HG03159 (cell line): ENCODE data around the gene MPO.

Source experiments
- ATAC-seq: cut with Tn5 transposase; IDR thresholded peaks from one replicate; pipeline ENCODE4 v1.9.1; 2021; ENCODE audit warnings: mild to moderate bottlenecking, moderate library complexity; ENCODE audit not compliant: unreplicated experiment

Gene MPO

DNA sequence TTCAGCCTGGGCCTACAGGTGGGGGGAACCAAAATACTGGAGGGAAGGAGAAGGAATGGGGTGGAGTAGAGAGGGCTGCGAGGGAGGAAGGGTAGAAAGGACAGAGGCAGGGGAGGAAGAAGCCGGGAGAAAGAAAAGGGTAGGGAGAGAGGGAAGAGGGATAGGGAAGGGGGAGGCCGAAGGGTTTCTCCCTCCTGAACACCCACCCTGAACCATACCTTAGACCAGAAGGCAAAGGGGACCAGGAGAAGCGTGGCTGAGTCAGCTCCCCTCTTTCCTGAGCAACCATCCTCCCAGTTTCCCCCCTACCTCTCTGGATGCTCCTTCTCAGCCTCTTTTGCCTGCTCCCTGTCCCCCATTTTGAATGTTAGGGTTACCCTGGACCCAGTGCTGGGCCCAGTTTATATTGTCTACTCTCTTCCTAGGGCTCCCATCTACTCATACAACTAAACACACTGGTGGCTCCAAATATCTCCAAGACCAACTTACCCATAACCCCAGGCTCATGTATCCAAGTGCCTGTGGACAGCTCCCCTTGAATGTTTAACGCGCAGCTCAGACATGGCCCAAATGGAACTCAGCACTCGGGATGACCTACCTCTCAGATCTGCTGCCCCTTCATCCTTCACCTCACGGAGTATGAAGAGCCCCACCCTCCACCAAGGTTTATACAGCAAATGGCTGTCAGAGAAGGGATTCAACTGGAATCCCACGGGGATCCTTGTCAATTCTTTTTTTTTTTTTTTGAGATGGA is 40.0 kb upstream of the MPO start:
- ATAC-seq = no peak

- no peak for ATAC-seq
Measured at GRCh38 chr17:58320163-58320558, 39.4 kb upstream of the MPO start.

DNA sequence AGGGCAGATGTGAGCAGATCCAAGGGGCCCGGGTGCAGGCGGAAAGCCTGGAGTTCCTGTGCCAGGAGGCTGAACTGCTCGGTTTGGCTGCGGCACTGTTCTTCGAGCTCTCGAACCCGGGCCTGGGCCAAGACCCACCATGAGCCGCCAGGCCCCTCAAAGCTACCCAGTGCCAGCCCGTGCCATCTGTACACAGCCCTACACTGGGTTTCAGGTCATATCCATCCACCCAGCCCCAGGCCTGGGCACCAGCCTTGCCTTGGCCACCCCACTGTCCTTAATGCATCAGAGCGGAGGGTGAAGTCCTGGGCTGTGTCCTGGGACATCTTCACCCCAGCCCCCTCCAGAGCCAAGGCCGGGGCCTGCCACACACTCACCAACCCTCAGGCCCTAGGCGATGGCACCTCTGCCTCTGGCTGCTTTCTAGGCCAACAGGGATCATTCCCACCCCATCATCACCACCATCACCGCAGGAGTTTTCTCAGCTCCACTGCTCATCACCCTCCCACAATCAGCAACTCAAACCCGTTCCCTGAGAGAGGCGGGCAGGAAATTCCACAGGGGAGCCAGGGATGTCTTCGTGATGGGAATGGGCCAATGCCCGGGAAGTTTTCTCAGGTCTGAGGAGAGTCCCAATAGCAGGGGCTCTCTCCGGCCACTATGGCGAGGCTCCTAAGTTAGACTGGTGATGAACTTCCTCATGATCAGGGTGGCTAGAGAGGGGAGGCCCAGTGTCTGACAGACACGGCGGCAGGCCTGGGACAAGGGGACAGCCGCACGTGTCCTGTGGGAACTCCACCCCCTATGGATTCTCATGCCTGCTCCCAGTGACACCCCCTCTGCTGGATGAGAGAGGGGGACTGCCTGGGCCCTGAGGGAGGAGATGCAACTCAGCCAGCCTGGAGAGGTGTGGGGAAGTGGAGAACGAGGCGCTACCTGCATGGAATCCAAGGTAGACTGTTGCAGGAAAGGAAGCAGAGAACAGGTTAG is 38.7 kb upstream of the MPO start:
- no peak for ATAC-seq

DNA sequence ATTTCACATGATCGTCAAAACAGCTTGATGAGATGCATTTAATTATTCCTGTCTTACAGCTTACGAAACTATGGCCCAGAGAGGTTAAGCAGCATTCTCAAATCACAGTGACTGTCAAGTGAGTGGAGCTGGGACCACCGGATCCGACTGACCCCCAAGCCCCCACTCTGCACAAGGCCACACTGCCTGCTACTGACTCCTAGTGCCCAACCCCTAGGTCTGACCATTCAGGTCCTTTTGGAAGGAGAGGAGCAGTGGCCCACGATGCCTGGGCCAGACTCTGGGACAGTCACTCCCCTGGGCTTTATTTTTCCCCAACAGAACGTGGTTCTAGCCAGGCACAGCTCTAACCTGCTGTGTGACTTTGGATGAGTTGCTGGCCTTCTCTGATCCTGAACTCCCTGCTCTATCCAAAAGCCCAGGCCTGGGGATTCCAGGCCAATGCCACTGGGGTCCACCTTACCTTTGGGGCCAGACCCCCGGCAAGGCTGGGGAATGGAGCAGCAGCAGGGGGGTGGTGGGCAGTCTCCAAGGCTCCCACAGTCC is 38.0 kb upstream of the MPO start:
- no peak for ATAC-seq

- no peak for ATAC-seq
Measured at GRCh38 chr17:58318065-58318481, 37.3 kb upstream of the MPO start.

- no peak for ATAC-seq
Measured at GRCh38 chr17:58317421-58318064, 36.8 kb upstream of the MPO start.

DNA sequence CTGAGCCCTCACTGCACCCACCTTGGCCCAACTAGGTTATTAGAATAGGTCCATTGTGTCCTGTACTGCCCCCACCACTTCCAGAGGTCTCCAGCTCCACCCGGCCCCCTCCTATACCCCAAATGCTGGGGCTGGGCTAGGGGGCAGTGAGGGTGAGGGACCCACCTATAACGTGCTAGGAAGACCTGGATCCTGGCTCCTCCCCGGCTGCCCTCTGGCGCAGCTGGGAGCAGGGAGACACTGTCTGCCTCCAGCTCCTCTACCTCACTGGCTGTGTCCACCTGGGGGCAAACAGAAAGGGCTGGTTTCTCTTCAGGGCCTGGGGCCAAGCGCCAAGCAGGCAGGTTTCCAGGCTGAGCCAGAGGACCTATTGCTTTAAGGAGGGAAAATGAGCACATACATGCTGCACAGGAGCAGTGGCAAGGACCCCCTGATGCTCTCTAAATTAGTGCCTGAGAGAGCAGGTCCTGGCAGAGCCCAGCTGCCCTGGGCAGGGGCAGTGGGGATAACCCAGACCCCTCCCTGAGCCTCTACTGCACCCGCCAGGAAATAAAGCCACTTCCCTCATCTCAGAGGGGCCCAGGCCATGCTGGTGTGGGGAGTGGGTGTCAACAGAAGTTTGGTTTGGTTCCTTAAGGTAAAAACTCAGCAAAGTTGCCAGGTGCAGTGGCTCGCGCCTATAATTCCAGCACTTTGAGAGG is 35.7 kb upstream of the MPO start:
- ATAC-seq = no peak

DNA sequence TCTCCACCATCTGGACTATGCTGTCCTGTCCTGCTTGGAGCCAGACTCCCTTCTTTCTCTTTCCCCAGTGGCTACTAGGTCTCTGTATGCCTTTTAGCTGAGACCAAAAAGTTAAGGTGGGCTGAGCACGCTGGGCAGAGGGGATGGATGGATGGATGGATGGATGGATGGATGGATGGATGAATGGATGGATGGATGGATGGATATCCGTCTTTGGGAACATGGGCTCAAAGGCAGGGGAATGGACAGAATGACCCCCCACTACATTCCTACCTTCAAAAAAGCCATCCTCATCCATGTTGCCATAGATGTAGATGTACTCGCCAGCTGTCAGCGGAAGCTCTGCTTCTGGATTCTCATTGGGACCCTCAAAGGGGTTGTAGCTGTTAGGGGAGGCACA is 35.0 kb upstream of the MPO start:
- ATAC-seq = no peak

DNA sequence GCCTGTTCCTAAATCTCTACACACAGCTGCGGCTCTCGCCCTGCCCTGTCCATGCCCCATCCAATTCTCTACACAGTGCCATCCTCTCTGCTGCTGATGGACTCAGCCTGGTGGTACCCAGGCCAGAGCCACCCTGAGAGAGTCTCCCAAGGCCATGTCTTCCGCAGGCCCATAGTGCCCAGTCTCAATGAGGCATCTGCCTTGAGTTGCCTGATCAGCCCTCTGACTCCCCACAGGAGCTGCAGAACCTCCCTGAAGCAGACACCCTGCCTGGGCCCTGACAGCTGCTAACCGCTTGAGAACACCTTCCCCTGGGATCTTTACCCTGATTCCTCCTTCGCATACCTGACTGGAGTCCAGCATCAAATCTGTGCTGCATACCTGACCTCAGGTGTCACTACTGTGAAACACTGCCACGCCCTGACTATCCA is 34.6 kb upstream of the MPO start:
- no peak for ATAC-seq

DNA sequence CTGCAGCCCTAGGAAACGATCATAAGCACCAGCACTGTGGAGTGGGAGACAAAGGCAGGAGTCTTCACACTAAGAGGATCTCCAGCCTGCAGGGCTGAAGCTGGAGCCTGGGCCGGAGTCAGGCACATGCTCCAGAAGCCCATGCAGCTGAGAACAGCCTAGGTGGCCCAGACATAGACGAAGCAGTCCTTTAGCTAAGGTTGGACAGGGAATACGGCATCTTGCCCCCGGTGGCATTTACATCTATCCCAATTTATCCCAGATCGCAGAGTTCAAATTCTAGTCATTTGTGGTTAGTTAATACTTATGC is 33.9 kb upstream of the MPO start:
- no peak for ATAC-seq

DNA sequence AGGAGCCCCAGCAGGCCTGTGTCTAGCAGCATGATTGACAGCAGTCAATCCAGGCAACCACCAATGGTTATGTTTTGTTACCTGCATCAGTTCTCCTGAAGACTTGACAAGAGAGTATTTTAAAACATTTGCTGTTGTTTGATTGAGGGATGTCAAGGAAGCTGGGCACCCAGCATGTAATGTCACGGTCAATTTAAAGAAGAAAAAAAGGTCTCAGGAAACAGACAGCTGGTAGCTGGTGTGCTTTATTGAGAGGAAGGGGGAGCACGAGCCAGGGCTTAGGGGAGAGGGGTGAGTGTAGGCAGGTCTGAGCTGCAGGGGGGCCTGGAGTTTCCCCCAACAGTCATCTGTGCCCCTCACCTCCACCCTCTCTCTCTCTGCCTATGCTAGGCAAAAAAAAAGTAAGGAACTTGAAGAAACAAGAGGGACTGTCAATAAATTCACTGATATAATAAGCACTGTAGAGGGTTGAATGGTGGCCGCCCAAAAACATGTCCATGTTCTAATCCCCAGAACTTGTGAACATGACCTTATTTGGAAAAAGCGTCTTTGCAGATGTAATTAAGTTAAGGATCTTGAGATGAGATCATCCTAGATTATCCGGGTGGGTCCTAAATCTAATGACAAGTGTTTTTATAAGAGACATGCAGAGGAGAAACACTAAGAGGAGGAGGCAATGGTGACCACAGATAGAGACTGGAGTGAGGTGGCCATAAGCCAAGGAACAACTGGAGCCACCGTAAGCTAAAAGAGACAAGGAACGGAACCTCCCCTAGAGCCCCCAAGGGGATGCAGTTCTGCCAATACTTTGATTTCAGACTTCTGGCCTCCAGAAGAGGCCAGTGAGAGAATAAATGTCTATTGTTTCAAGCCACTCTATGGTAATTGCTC is 33.3 kb upstream of the MPO start:
- ATAC-seq = no peak

GRCh38 chr17:58312829-58313228 is 32.1 kb upstream of the MPO start:
- ATAC-seq = no peak

DNA sequence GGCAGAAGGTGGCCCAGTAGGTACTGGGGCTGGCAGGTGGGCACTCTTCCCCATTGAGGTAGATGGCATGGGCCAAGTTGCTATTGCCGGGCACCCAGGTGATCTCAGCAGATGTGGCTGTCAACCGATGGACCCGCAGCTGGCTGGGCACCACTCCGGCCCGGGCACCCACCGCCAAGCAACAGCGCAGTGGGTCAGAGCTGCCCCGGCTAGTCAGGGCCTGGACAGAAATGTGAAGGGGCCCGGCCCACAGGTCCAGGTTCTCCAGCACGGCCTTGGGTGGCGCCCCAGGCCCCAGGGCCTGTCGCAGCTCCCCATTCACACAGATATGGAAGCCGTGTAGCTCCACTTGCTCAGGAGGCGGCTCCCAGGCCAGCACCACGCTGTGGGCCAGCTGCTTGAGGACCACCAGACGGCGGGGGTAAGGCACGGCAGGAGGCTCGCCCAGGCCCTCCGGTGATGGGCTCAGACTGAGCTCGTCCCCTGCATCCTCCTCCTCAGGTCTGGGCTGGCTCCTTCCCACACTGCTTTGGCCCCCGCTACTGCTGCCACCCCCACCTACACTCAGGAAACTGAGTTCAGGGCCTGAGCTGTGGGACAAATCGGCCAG is 31.4 kb upstream of the MPO start:
- no peak for ATAC-seq

DNA sequence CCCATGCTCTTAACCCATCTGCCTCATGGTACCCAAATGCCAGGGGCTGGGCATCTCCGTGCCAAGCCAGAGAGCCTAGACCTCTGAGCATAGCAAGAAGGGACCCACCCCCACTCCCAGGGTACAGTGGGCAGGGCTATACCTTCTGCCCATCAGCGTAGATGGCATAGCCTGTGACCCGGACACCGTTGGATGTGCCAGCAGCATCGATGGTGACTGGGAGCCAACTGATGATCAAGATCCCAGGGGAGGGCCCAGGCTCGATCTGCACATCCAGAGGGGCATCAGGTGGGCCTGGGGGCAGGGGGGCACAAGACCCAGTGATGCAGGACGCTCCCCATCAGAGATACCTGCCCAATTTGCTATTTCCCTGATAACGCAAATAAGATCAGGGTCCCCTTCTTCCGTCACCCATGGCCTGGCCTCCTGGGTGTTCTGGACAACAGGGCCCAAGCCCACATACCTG is 30.7 kb upstream of the MPO start:
- ATAC-seq = no peak

GRCh38 chr17:58310511-58311428 is 30.0 kb upstream of the MPO start:
- no peak for ATAC-seq

DNA sequence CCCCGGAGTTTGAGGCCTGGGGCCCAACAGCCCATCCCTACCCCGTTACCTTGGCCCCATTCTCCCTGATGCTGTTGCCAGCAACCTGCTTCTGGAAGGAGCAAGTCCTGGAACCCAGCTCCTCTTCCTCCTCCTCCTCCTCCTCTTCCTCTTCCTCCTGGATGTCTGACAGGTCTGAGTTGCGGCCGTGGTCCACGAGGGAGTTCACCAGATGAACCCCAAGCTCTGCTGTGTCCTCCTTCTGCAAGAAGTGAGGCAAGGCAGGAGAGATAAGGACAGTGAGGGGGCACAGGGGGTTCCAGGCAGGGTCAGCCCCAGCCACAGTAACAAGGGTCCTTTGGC is 29.2 kb upstream of the MPO start:
- ATAC-seq = no peak

DNA sequence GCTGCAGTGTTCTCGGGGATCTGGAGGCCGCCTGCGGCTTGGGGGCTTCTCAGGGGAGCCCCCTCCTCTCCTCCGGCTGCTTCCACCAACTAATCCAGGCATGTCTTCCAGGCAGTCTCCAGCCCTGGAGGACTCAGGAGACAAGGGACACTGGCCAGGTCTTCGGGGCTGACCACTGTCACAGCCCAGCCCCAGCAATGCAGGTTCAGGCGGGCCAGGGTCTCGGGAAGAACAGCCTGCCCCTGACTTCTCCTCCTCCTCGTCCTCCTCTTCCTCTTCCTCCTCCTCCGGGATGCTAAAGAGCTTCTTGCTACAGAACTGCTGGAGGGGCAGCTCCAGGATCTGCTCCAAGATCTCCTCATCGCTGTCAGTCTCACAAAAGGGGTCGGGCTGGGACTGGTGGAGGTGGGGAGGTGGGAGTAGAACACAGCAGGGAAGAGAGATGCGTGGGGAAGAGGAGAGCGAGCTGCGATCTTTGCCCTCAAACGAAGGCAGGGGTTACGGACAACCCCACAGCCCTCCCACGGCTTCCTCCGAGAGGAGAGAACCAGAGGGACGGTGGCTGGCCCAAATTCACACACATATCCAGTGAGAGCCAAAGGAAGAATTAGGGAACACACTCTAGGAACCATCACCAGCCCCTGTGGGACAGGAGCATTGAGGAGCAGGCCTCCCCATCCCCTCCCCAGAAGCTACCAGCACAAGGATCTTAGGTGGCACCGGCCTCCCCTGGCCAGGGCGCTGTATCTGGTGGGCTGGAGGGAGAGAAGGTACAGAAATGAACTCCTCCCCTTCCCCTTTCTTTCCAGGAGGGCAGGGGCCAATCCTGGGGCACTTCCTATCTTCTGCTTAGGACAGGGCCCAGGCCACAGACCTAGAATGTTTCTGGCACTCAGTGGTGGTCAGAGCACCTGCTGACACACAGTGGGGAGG is 28.5 kb upstream of the MPO start:
- ATAC-seq = no peak
